ENCODE results near the gene PCED1B.

Gene PCED1B

GRCh38 chr12:47079981-47080724 lies 732 bp downstream of the PCED1B start:
- peak; percentile 75 for DNase-seq (ENCODE audit: low read depth, low spot score)
- H3K4me3 ChIP-seq (ENCODE audit: low read depth, low read length) = peak overlapping the region; percentile 69
- in situ Hi-C loops (cut with HindIII; ENCODE audit: low sequenced_read_pairs) = no loop called here
- TF ChIP-seq CTCF (IDR thresholded peaks at IDR 0.05; ENCODE audit: low read depth, low read length) = no peak

- in situ Hi-C loops (cut with HindIII; ENCODE audit: low sequenced_read_pairs) = no loop called here
- DNase-seq (ENCODE audit: low read depth, low spot score) = peak; percentile 77
- H3K4me3 ChIP-seq (ENCODE audit: low read depth, low read length) = peak overlapping the region; percentile 69
- no peak for TF ChIP-seq CTCF (IDR thresholded peaks at IDR 0.05; ENCODE audit: low read depth, low read length)
Observed at GRCh38 chr12:47080725-47081502, 1.5 kb downstream of the PCED1B start.

GRCh38 chr12:47082283-47082682 lies 2.9 kb downstream of the PCED1B start:
- DNase-seq (ENCODE audit: low read depth, low spot score) = no peak
- TF ChIP-seq CTCF (IDR thresholded peaks at IDR 0.05; ENCODE audit: low read depth, low read length) = no peak
- in situ Hi-C loops (cut with HindIII; ENCODE audit: low sequenced_read_pairs) = no loop called here
- no peak overlapping the region for H3K4me3 ChIP-seq (ENCODE audit: low read depth, low read length)

- no peak overlapping the region for H3K4me3 ChIP-seq (ENCODE audit: low read depth, low read length)
- in situ Hi-C loops (cut with HindIII; ENCODE audit: low sequenced_read_pairs) = no loop called here
- peak; percentile 91 for DNase-seq (ENCODE audit: low read depth, low spot score)
- no peak for TF ChIP-seq CTCF (IDR thresholded peaks at IDR 0.05; ENCODE audit: low read depth, low read length)
Observed at GRCh38 chr12:47082796-47083621, 3.6 kb downstream of the PCED1B start.

- no peak for TF ChIP-seq CTCF (IDR thresholded peaks at IDR 0.05; ENCODE audit: low read depth, low read length)
- no peak for DNase-seq (ENCODE audit: low read depth, low spot score)
- in situ Hi-C loops (cut with HindIII; ENCODE audit: low sequenced_read_pairs) = no loop called here
- H3K4me3 ChIP-seq (ENCODE audit: low read depth, low read length) = no peak overlapping the region
Observed at GRCh38 chr12:47084172-47084571, 4.8 kb downstream of the PCED1B start.

GRCh38 chr12:47085815-47086252 lies 6.4 kb downstream of the PCED1B start:
- peak; percentile 80 for DNase-seq (ENCODE audit: low read depth, low spot score)
- TF ChIP-seq CTCF (IDR thresholded peaks at IDR 0.05; ENCODE audit: low read depth, low read length) = no peak
- H3K4me3 ChIP-seq (ENCODE audit: low read depth, low read length) = no peak overlapping the region
- in situ Hi-C loops (cut with HindIII; ENCODE audit: low sequenced_read_pairs) = no loop called here

Measured in astrocyte of the spinal cord (primary cell).